CMK (cell line): ENCODE data around the gene CYP8B1.

Source experiments
- DNase-seq: peaks from one replicate; pipeline ENCODE4 v3.0.0-alpha.2; 2010; ENCODE audit warnings: low read depth

The CYP8B1 gene

DNA sequence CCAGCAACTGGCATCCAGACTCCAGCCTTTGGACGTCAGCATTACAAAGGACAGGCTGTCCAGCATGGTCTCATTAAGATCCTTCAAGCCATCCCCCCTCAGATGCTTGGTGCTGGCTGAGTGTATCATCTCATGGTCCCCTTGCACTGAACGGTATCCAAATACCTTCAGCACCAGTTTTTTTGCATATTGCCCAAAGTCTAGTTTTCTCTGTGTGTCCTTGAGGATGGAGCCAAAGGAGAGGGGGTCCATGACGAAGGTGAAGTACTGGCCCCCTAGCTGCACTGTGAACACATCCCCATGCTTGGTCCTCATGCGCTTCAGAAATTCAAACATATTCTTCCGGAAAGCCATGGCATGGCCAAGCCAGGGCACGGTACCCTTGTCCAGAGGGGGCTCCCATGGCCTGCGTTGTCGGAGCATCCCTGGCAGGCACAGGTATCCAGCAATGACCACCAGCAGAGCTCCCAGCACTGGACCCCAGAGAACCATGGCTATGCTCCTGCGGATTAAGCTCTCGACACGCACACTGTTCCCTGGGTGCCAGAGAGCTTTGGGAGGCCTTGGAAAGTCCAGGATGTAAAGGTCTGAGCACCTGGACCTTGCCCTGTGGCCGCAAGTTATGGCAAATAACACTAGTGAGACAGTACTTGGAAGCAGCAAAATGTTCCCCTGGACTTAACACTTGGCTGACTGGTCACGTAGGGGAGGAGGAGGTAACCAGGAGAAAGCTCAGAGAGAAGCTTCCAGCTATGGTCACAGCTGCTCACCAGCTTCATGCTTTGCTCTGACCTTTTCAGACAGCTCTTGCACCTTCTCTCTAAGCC is at the start of gene CYP8B1:
Gene CYP8B1 (minus strand): TSS at position 555 of the 827 bp plus-strand sequence. CDS start 63 bp downstream, at position 492.
- no peak for DNase-seq

GRCh38 chr3:42923606-42924005 is 47.9 kb upstream of the CYP8B1 start:
- no peak for DNase-seq

GRCh38 chr3:42914771-42915515 is 39.3 kb upstream of the CYP8B1 start:
- DNase-seq: no peak

- DNase-seq: no peak
Observed at GRCh38 chr3:42911551-42911950, 35.9 kb upstream of the CYP8B1 start.

GRCh38 chr3:42908675-42909074 is 33.0 kb upstream of the CYP8B1 start:
- no peak for DNase-seq

- DNase-seq: no peak
Observed at GRCh38 chr3:42906848-42907183, 31.1 kb upstream of the CYP8B1 start.

DNA sequence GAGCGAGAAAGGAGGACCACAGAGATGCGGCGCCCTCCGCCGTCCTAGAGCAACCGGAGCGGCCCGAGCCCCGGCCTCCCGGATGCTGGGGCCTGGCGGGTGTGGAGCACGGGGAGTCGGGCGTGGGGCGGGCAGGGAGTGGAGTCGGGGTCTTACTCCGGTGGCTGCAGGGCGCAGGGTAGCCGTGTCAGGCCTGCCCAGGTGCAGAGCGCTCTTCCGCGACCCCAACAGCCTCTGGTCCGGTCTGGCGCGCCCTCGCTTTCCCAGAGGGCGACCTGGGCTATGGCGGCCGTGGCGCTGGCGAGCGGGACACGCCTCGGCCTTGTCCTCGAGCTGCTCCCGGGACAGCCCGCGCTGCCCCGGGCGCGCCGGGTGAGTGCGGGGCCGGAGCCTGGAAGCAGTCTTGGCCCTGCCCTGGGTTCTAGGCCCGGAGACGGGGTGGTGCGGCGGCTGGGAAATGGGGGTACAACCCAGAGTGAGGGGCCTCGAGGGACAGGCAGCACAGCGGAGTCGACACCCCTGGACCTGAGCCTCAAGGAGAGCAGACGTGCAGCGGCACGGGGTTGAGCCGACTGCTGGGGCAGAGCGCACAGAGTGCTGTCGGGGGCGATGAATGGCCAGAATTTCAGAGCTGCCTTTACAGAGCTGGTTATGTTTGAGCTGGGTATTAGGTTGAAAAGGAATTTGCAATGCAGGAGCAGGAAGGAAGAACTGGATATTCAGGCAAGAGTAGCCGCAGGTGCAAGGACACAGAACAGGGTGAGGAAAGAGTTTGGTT is 30.6 kb upstream of the CYP8B1 start, which contains the start of gene ZNF662:
Gene ZNF662 (plus strand): TSS at position 73 of the 778 bp plus-strand sequence. CDS start 1,973 bp downstream, outside the sequence.
- DNase-seq: no peak

- no peak for DNase-seq
Observed at GRCh38 chr3:42905740-42906069, 30.0 kb upstream of the CYP8B1 start.

GRCh38 chr3:42904076-42904475 is 28.4 kb upstream of the CYP8B1 start:
- no peak for DNase-seq

- DNase-seq: no peak
Observed at GRCh38 chr3:42902257-42902656, 26.6 kb upstream of the CYP8B1 start.

DNA sequence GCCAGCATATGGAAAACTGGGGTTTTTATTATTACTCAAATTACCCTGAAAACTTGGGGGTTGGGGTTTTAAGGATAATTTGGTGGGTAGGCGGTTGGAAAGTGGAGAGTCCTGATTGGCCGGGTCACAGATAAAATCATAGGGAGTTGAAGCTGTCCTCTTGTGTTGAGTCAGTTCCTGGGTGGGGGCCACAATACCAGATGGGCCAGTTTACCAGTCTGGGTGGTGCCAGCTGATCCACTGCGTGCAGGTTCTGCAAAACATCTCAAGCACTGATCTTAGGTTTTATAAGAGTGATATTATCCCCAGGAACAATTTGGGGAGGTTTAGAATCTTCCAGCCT is 25.4 kb upstream of the CYP8B1 start:
- DNase-seq: no peak

- no peak for DNase-seq
Observed at GRCh38 chr3:42900226-42901072, 24.8 kb upstream of the CYP8B1 start.

- DNase-seq: no peak
Observed at GRCh38 chr3:42898896-42899675, 23.4 kb upstream of the CYP8B1 start.

DNA sequence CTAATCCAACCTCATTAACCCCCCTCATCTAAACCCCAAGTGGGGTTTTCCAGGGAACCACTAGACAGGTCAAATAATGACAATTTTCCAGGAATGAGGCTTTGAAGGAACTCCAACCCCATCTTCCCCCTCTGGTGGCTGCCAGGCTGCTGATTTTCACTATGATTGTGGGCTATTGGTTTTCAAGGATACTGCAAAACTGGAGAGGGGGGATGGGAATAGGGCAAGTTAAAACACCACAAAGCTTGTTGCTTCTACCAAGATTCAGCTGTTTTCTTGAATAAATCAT is 19.8 kb upstream of the CYP8B1 start:
- no peak for DNase-seq

GRCh38 chr3:42894698-42895579 is 19.3 kb upstream of the CYP8B1 start:
- DNase-seq: no peak

- no peak for DNase-seq
Observed at GRCh38 chr3:42892807-42893206, 17.1 kb upstream of the CYP8B1 start.

DNA sequence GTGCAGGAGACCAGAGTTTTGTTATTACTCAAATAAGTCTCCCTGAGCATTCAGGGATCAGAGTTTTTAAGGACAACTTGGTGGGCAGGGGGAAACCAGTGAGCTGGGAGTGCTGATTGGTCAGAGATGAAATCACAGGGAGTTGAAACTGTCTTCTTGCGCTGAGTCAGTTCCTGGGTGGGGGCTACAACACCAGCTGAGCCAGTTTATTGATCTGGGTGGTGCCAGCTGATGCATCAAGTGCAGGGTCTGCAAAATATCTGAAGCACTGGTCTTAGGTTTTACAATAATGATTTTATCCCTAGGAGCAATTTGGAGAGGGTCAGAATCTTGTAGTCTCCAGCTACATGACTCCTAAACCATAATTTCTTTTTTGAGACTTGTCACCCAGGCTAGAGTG is 16.5 kb upstream of the CYP8B1 start:
- DNase-seq: no peak

DNA sequence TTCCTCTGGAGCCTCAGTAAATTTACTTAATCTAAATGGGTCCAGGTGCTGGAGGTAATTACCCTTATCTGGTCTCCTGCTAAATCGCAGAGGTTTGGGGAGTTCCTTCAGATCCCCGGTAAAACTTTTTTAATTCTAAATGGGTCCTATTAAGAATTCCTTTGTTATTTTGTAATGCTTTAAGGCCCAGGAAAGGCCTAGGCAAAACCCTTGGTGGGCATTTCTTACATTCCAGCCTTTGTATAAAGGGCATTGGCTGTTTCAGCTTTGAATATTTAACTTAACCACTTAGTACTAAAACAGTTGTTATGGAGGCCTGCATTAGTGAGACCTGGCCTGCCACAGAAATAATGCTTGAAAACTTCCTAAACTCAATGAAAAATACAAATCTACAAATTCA is 15.4 kb upstream of the CYP8B1 start:
- no peak for DNase-seq

GRCh38 chr3:42887084-42887483 is 11.4 kb upstream of the CYP8B1 start:
- no peak for DNase-seq

- DNase-seq: no peak
Observed at GRCh38 chr3:42886294-42886822, 10.7 kb upstream of the CYP8B1 start.
